Stimulated activated CD4-positive, alpha-beta T cell treated with anti-CD3 and anti-CD28 coated beads, Interleukin-4, amount 100 ng/mL, for 4 hours (primary cell): ENCODE measurements around the gene GPRIN2.
"Not testable (repeated sequence)": the region's sequence is repeated elsewhere in the genome, so short reads cannot be mapped to it uniquely, and the experiment has no call there.

ENCODE experiments used
- DNase-seq, 2 experiments: peaks; one replicate each; pipeline ENCODE4 v3.0.0-alpha.2; 2020

Gene GPRIN2

DNA sequence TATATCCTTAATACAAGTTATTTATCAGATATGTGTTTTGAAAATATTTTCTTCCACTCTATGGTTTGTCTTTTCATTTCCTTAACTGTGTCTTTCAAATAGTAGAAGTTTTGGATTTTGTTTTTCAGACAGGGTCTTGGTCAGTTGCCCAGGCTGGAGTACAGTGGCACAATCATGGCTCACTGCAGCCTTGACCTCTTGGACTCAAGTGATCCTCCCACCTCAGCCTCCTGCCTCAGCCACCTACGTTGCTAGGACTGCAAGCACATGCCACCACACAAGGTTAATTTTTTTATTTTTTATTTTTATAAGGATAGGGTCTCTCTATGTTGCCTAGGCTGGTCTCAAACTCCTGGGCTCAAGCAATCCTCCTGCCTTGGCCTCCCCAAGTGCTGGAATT lies 24.2 kb downstream of the GPRIN2 start:
- DNase-seq, result not testable (repeated sequence)

GRCh38 chr10:46530249-46531186 lies 25.9 kb downstream of the GPRIN2 start:
- no peak for DNase-seq

DNA sequence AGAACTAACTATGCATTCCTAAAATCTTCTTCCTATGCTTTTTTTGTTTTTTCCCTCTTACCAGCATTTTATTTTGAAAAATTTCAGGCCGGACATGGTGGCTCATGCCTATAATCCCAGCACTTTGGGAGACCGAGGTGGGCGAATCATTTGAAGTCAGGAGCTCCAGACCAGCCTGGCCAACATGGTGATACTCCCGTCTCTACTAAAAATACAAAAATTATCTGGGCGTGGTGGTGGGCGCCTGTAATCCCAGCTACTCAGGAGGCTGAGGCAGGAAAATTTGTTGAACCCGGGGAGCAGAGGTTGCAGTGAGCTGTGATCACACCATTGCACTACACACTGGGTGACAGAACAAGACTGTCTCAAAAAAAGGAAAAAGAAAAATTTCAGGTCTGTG lies 26.7 kb downstream of the GPRIN2 start:
- DNase-seq, result not testable (repeated sequence)

GRCh38 chr10:46528675-46529615 lies 27.5 kb downstream of the GPRIN2 start:
- DNase-seq, result no peak

GRCh38 chr10:46528171-46528671 lies 28.2 kb downstream of the GPRIN2 start:
- no peak for DNase-seq

GRCh38 chr10:46527241-46527811 lies 29.1 kb downstream of the GPRIN2 start:
- DNase-seq, result no peak

DNA sequence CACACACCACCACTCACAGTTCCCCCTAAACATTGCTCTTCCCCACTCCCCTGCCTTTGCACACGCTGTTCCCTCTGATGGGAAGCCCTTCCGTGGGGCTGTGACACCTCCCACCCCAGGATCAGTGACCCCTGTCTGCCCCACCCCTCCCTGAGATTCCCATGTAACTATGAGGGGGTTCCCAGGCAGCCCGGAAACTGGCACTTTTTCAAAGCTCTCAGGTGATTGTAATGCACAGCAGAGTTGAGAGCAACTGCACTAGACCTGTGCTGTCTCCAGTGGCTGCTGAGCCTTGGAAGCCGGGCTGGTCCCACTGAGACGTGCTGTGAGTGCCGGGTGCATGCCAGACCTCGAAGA lies 29.8 kb downstream of the GPRIN2 start:
- DNase-seq, result no peak

GRCh38 chr10:46525824-46526681 lies 30.4 kb downstream of the GPRIN2 start:
- no peak for DNase-seq

DNA sequence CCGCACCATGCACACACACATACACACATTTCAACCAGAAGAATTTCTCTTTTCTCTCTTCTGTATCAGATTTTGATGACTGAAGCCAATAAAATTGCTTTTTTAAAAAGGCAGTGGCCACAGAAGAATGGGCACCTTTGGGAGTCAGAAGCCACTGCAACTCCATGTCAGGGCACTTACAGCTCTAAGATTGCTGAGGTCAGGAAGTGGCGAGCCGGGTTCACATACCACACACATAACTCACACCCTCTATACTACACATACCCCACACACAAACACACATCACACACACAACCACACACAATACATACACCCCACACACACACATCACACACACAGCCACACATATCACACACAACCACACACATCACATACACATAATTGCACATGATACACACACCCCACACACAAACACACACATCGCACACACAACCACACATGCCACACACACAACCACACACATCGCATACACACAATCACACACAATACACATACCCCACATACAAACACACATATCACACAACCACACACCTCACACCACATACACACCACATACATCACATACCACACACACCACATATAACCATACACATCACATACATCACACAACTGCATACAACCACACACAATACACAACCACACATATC lies 31.2 kb downstream of the GPRIN2 start:
- DNase-seq, result no peak

- peak in 1 of 2 experiments; percentile 2 for DNase-seq
These were observed 31.8 kb downstream of the GPRIN2 start for GRCh38 chr10:46524472-46525176.

DNA sequence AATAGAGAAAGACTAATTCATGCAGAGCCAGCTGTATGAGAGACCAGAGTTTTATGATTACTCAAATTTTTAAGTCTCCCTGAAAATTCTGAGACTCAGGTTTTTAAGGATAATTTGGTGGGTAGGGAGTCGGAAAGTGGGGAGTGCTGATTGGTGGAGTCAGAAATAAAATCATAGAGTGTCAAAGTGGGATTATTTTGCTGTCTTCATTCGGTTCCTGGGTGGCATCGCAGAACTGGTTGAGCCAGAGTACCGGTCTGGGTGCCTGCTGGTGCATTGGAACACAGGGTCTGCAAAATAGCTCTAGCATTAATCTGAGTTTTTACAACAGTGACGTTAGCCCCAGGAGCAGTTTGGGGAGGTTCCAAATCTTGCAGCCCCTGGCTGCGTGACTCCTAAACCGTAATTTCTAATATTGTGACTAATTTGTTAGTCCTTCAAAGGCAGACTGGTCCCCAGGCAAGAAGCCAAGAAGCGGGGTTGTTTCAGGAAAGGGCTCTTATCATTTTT lies 32.4 kb downstream of the GPRIN2 start:
- DNase-seq, result no peak

DNA sequence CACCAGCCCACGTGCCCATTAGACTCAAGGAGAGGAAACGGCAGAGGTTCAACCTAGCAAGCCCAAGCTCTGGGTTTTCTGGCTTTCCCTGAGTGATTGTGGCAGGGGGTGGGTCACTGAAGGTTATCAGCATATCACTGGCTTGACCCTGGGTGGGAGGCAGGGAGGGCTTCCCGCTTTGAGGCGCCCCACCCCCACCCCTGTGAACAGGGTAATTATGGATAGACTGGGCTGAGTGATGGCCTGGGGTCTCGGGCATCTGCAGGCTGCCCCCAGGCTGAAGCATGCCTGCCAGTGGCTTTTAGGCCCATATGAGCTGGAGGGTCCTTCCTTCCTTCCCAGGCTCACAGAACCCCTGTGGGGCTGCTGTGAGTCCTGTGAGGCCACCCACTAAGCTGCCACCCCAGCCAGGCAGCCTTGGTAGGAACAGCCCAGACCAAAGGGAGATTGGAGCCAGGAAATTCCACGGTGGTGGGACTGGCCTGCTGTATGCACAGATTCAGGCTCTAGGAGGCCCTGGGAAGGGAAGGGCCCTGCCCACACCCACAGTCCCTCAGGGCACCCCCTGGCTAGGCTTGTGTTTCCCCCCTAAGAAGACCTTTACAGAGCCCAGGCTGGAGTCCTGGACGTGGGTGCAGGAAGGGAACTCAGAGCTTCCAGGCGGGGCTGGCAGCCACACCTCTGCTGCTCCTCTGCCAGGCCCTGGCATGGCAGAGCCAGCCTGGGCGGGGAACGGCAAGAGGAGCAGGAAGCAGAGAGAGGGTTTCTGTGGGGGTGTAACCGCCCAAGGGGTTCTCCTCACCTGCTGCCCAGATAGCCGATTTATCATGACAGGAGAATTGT lies 33.1 kb downstream of the GPRIN2 start:
- no peak for DNase-seq

DNA sequence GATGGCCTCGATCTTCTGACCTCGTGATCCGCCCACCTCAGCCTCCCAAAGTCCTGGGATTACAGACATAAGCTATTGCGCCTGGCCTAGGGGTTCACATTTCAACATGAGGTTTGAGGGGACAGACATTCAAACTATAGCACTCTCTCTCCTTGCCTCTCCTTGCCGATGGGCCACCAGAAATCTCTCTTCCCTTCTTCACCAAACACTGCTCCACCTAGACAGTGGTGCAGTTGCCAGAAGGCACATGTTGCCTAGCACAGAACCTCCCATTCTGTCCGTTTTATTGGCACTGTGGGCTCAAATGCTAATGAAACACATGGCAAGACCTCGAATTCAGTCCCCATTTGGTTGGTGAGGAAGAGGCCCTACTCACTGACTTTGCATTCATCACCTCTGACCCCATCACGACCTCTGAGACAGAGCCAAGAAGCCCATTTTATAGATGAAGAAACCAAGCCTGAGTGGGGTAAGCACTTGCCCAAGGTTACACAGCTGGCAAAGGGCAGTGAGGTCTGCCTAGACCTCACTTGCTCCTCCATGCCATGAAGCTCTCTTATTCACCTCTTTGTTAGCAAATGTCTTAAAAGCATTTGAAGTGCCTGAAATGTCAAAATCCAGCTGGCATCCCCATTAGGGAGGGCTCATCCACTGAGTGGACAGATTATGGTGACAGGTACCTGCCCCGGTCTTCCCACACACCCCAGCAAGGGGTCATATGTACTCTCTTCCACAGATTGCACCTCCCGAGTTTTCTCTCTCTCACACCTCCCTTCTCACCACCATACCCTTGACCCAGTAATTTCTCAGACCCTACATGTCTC lies 34.0 kb downstream of the GPRIN2 start:
- DNase-seq, result no peak

GRCh38 chr10:46520941-46521340 lies 35.5 kb downstream of the GPRIN2 start:
- DNase-seq, result no peak

DNA sequence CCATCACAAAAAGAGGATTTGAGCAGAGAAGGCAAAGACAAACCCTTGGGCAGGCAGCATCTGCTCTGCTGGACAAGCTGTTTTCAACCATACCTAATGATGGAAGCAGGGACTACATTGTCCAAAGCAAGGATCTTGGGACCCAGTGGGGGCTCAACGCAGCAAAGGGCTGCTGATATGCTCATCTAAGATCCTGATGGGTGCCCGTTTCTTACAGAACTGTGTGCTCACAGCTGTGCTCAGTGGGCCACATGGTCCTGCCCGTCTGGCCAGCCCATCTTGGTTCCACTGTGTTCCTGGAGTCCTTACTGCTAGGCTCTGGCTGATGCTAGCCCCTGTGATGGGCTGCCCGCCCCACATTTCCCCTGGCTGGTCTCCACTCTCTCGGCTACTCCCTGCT lies 36.1 kb downstream of the GPRIN2 start:
- DNase-seq, result no peak

DNA sequence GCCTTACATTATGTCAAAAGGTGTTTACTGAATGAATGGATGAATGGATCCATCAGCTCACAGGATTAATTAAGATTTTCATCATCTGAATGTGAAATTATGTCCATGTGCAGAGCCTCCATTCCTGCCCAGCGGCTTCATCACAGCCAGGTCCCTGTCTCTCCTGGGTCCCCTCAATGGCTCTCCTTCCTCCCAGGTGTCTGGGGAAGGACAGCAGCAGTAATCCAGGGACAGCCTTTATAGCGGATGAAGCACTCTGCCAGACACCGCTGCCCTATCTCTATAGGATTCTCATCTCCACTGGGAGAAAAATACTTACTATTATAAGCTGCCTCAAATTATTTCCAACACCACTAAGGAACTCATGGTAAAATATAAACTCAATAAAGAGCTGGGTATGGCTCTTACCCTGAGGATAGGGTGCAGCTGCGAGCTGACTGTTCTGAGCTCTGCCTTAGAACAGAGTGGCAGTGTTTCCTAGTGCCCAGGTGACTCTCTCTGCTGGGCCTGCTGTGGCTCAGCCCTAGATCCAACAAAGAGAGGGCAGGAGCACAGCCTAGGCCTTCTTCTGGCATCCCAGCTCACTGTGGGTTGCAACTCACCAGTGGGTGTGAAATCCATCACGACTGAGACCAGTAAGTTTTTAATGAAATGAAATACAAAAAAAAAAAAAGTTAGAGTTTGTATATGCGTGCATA lies 38.3 kb downstream of the GPRIN2 start:
- DNase-seq, result no peak

GRCh38 chr10:46517541-46517940 lies 38.9 kb downstream of the GPRIN2 start:
- no peak for DNase-seq
